K562 (cell line): ENCODE data around the gene OR10P1. TPM values are rescaled to one million over a fixed set of nuclear protein-coding genes. Genes with fewer than 3 reads are reported as not detected.

Source experiments
- BACH1 ChIP-seq: fragments of 200-800 bp; sonication (Bioruptor generic); IDR thresholded peaks from 2 replicates; pipeline ENCODE4 v1.6.1; 2016; ENCODE audit warnings: missing genetic modification characterization, missing compliant biosample characterization
- CBX3 ChIP-seq, 2 experiments: IDR thresholded peaks; 1 replicate in 1 of 2; 2 replicates in 1 of 2; pipeline ENCODE4 v1.6.1; 2012; ENCODE audit warnings: inconsistent platforms in 2 of 2, low read length in 2 of 2, borderline replicate concordance in 1 of 2, control low read depth in 1 of 2
- E4F1 ChIP-seq: fragments of 250-450 bp; sonication (Bioruptor Pico); IDR thresholded peaks from 2 replicates; pipeline ENCODE4 v1.5.0; 2021; ENCODE audit warnings: mild to moderate bottlenecking, borderline replicate concordance
- HES1 ChIP-seq: fragments of 450-650 bp; IDR thresholded peaks from 2 replicates; pipeline ENCODE4 v1.6.1; 2016; ENCODE audit warnings: low read depth, mild to moderate bottlenecking, moderate library complexity
- HNRNPK ChIP-seq: fragments of 200-400 bp; formaldehyde crosslinking; IDR thresholded peaks from one replicate; pipeline ENCODE4 v1.6.1; 2018; ENCODE audit warnings: mild to moderate bottlenecking, low read depth, low read length; ENCODE audit not compliant: poor library complexity, severe bottlenecking
- NFIX ChIP-seq: fragments of 250-450 bp; sonication (Bioruptor Pico); IDR thresholded peaks from 2 replicates; pipeline ENCODE4 v1.4.0; 2020; ENCODE audit warnings: low read depth, mild to moderate bottlenecking, moderate library complexity
- NR4A1 ChIP-seq, 2 experiments: fragments of 250-450 bp in 1 of 2; fragments of 450-650 bp in 1 of 2; sonication (Bioruptor Pico) in 1 of 2; IDR thresholded peaks; 2 replicates each; pipeline versions ENCODE4 v1.4.0 to v1.6.1; 2016 to 2020; ENCODE audit warnings: mild to moderate bottlenecking in 2 of 2, missing compliant biosample characterization in 1 of 2, missing genetic modification characterization in 1 of 2, moderate library complexity in 1 of 2
- RAD21 ChIP-seq, 2 experiments: fragments of 250-450 bp in 1 of 2; fragments of 450-650 bp in 1 of 2; sonication (Bioruptor Pico) in 1 of 2; formaldehyde crosslinking in 1 of 2; IDR thresholded peaks in 1 of 2; conservative IDR thresholded peaks in 1 of 2; 2 replicates each; pipeline versions ENCODE4 v1.4.0 to v1.8.0; 2020 to 2022; ENCODE audit warnings: mild to moderate bottlenecking in 2 of 2, moderate library complexity in 1 of 2
- RCOR1 ChIP-seq, 2 experiments: IDR thresholded peaks; 2 replicates each; pipeline ENCODE4 v1.6.1; 2012; ENCODE audit warnings: low read depth in 2 of 2, low read length in 2 of 2, borderline replicate concordance in 1 of 2, improper control_type of control experiment in 1 of 2
- SREBF1 ChIP-seq: fragments of 150-350 bp; IDR thresholded peaks from 2 replicates; pipeline ENCODE4 v1.6.1; 2014; ENCODE audit warnings: antibody characterized with exemption, low read depth, low read length, borderline replicate concordance
- ZBTB11 ChIP-seq, 3 experiments: fragments of 200-800 bp in 1 of 3; fragments of 250-450 bp in 1 of 3; fragments of 450-650 bp in 1 of 3; sonication (Bioruptor Pico) in 1 of 3; sonication (Bioruptor generic) in 1 of 3; formaldehyde crosslinking in 1 of 3; IDR thresholded peaks; 2 replicates each; pipeline versions ENCODE4 v1.6.1 to v1.8.0; 2016 to 2022; ENCODE audit warnings: mild to moderate bottlenecking in 2 of 3, missing genetic modification characterization in 2 of 3, missing compliant biosample characterization in 1 of 3, moderate library complexity in 1 of 3
- ZNF408 ChIP-seq: fragments of 250-450 bp; sonication (Bioruptor Pico); IDR thresholded peaks from 2 replicates; pipeline ENCODE4 v1.4.0; 2020; ENCODE audit warnings: low read depth, mild to moderate bottlenecking, moderate library complexity
- polyA plus RNA-seq, 8 experiments: library from polyadenylated mRNA; depleted of rRNA in 4 of 8; stranded (reverse) in 5 of 8; unstranded in 3 of 8; fragments of >200 nt; fragmentation: Nextera tagmentation in 2 of 8; fragmentation: Illumina TruSeq in 1 of 8; extraction: Ambion mirVana in 2 of 8; extraction: Trizol in 1 of 8; gene quantifications; 2 replicates each; pipeline versions ENCODE4 v1.2.1 to v1.2.3, GENCODE V29; 2011 to 2014; ENCODE audit warnings: inconsistent platforms in 1 of 8, missing spikeins in 1 of 8
- total RNA-seq, 7 experiments: library from RNA; depleted of rRNA in 6 of 7; stranded (reverse); fragments of >200 nt in 6 of 7; fragmentation: Illumina TruSeq in 2 of 7; extraction: Trizol in 2 of 7; gene quantifications; 2 replicates each; pipeline versions ENCODE4 v1.2.1 to v1.2.3, GENCODE V29; 2011 to 2021; ENCODE audit warnings: low replicate concordance in 1 of 7
- TF ChIP-seq, protein P1 (sequence below): sonication (generic); formaldehyde crosslinking; IDR thresholded peaks from 2 replicates; pipeline ENCODE4 v1.8.0; 2023; ENCODE audit warnings: mild to moderate bottlenecking, missing genetic modification reagents

The OR10P1 gene
- total and polyA plus RNA-seq, 9 of the 15 experiments (the other 6 are each of a cell fraction or from before 2014, with no cell fraction given) = not detected

DNA sequence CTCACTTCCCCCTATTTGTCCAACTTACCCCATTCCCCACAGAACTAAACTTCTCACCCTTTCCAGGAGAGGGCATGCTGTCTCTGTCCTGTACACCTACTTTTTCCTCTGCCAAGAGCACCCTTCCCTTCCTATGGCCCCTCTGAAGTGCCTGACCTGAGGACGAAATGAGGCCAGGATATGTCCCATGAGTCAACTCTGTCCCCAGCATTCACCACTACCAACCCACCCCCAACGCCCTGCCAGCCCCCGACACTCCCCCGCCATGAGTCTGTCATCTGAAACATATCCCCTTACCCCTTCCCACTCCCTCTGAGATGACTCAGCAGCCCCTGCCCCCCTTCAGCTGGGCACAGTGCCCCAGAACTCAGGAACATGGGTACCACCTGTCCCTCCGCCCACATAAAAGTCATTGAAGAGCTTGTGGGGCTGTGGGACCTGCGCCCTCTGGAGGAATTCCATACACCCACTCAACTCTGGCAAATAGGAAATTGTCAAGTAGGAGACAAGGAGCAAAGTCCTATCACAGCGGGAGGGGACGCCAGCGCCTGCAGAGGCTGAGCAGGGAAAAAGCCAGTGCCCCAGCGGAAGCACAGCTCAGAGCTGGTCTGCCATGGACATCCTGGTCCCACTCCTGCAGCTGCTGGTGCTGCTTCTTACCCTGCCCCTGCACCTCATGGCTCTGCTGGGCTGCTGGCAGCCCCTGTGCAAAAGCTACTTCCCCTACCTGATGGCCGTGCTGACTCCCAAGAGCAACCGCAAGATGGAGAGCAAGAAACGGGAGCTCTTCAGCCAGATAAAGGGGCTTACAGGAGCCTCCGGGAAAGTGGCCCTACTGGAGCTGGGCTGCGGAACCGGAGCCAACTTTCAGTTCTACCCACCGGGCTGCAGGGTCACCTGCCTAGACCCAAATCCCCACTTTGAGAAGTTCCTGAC is 44.7 kb downstream of the OR10P1 start (continued):
- TF ChIP-seq ZBTB11 (CRISPR knock-in tag; IDR thresholded peaks at IDR 0.05) = no peak; a peak in 1 of 6 replicates
- TF ChIP-seq, protein P1, sequence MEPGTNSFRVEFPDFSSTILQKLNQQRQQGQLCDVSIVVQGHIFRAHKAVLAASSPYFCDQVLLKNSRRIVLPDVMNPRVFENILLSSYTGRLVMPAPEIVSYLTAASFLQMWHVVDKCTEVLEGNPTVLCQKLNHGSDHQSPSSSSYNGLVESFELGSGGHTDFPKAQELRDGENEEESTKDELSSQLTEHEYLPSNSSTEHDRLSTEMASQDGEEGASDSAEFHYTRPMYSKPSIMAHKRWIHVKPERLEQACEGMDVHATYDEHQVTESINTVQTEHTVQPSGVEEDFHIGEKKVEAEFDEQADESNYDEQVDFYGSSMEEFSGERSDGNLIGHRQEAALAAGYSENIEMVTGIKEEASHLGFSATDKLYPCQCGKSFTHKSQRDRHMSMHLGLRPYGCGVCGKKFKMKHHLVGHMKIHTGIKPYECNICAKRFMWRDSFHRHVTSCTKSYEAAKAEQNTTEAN (CRISPR knock-in tag) = no peak
- TF ChIP-seq BACH1 = no peak
- 0 out of 4 replicates have a peak, but pooled peaks of 1 of the 2 experiments have one; percentile 9 for TF ChIP-seq RCOR1 (IDR thresholded peaks at IDR 0.05; ENCODE audit: borderline replicate concordance in 1 of 2, low read depth in 2 of 2, low read length in 2 of 2)
- TF ChIP-seq CBX3 (IDR thresholded peaks at IDR 0.05; ENCODE audit: borderline replicate concordance in 1 of 2, low read length in 2 of 2) = no peak
- TF ChIP-seq NR4A1 (CRISPR knock-in tag; IDR thresholded peaks at IDR 0.05) = no peak
- no peak for TF ChIP-seq NR4A1 (tag; IDR thresholded peaks at IDR 0.05)
- TF ChIP-seq ZNF408 = no peak
- TF ChIP-seq RAD21 (CRISPR knock-in tag; conservative IDR thresholded peaks at IDR 0.05 in 1 of 2, IDR thresholded peaks at IDR 0.05 in 1 of 2) = peak in 1 of 2 experiments; percentile 22; a peak in 3 of 4 replicates
- 0 out of 2 replicates have a peak, but pooled peaks have one; percentile 15 for TF ChIP-seq SREBF1
- TF ChIP-seq HNRNPK = no peak
- no peak for TF ChIP-seq NFIX (CRISPR knock-in tag)
- no peak for TF ChIP-seq HES1
- TF ChIP-seq E4F1 (CRISPR knock-in tag) = no peak
